ENCODE results near the gene TREH.

Gene TREH

GRCh38 chr11:118649941-118650340 is 29.5 kb downstream of the TREH start:
- no peak for DNase-seq (ENCODE audit: low read depth, low spot score)
- Histone ChIP-seq H3K9ac (ENCODE audit: insufficient read length) (no peak overlapping the region), H3K36me3 (ENCODE audit: insufficient read depth, low read length) (peaks cover 17% of the 10 kb centered on the region; the same call in 1 of the 2 replicates), H3K27ac (no peak overlapping the region), H3K4me3 (no peak overlapping the region), H3K9me3 (ENCODE audit: low read depth, low read length) (no peaks in the 10 kb centered on the region)
- TF ChIP-seq POLR2AphosphoS5 (IDR thresholded peaks at IDR 0.05; ENCODE audit: borderline replicate concordance, low read depth, low read length) (no peak), EZH2 (IDR thresholded peaks at IDR 0.05) (no peak), FOXP2 (optimal IDR thresholded peaks at IDR 0.05; ENCODE audit: control extremely low read depth, extremely low read length, insufficient read depth) (no peak)

GRCh38 chr11:118648291-118648690 is 31.2 kb downstream of the TREH start:
- Histone ChIP-seq H3K4me3 (no peak overlapping the region), H3K27ac (no peak overlapping the region), H3K9me3 (ENCODE audit: low read depth, low read length) (no peaks in the 10 kb centered on the region), H3K36me3 (ENCODE audit: insufficient read depth, low read length) (peaks cover 18% of the 10 kb centered on the region; the same call in 1 of the 2 replicates), H3K9ac (ENCODE audit: insufficient read length) (no peak overlapping the region)
- TF ChIP-seq FOXP2 (optimal IDR thresholded peaks at IDR 0.05; ENCODE audit: control extremely low read depth, extremely low read length, insufficient read depth) (no peak), EZH2 (IDR thresholded peaks at IDR 0.05) (no peak)
- DNase-seq (ENCODE audit: low read depth, low spot score), result no peak

- H3K27ac ChIP-seq, result no peak overlapping the region
- TF ChIP-seq POLR2AphosphoS5 (IDR thresholded peaks at IDR 0.05; ENCODE audit: borderline replicate concordance, low read depth, low read length) (no peak), EZH2 (IDR thresholded peaks at IDR 0.05) (no peak), FOXP2 (optimal IDR thresholded peaks at IDR 0.05; ENCODE audit: control extremely low read depth, extremely low read length, insufficient read depth) (no peak)
- DNase-seq (ENCODE audit: low read depth, low spot score), result no peak
- H3K4me3 ChIP-seq, result no peak overlapping the region
- no peaks in the 10 kb centered on the region for H3K9me3 ChIP-seq (ENCODE audit: low read depth, low read length)
- no peak overlapping the region for H3K9ac ChIP-seq (ENCODE audit: insufficient read length)
- peaks cover 22% of the 10 kb centered on the region; the same call in 1 of the 2 replicates for H3K36me3 ChIP-seq (ENCODE audit: insufficient read depth, low read length)
These were observed 33.1 kb downstream of the TREH start for GRCh38 chr11:118646393-118646792.

GRCh38 chr11:118645066-118645715 is 34.3 kb downstream of the TREH start:
- no peak for DNase-seq (ENCODE audit: low read depth, low spot score)

GRCh38 chr11:118644496-118644895 is 35.0 kb downstream of the TREH start:
- peaks cover 11% of the 10 kb centered on the region; the same call in 1 of the 2 replicates for H3K36me3 ChIP-seq (ENCODE audit: insufficient read depth, low read length)
- no peaks in the 10 kb centered on the region for H3K9me3 ChIP-seq (ENCODE audit: low read depth, low read length)
- no peak overlapping the region for H3K4me3 ChIP-seq
- no peak overlapping the region for H3K27ac ChIP-seq
- DNase-seq (ENCODE audit: low read depth, low spot score), result no peak
- H3K9ac ChIP-seq (ENCODE audit: insufficient read length), result no peak overlapping the region
- TF ChIP-seq EZH2 (IDR thresholded peaks at IDR 0.05) (no peak), FOXP2 (optimal IDR thresholded peaks at IDR 0.05; ENCODE audit: control extremely low read depth, extremely low read length, insufficient read depth) (no peak), POLR2AphosphoS5 (IDR thresholded peaks at IDR 0.05; ENCODE audit: borderline replicate concordance, low read depth, low read length) (no peak)

More at GRCh38 chr11:118645066-118645715, 34.3 kb downstream of the TREH start:
- H3K27ac ChIP-seq, result no peak overlapping the region
- H3K36me3 ChIP-seq (ENCODE audit: insufficient read depth, low read length), result peaks cover 13% of the 10 kb centered on the region; the same call in 1 of the 2 replicates
- no peak for TF ChIP-seq FOXP2 (optimal IDR thresholded peaks at IDR 0.05; ENCODE audit: control extremely low read depth, extremely low read length, insufficient read depth)
- TF ChIP-seq POLR2AphosphoS5 (IDR thresholded peaks at IDR 0.05; ENCODE audit: borderline replicate concordance, low read depth, low read length), result no peak
- no peak for TF ChIP-seq EZH2 (IDR thresholded peaks at IDR 0.05)
- no peak overlapping the region for H3K4me3 ChIP-seq
- no peaks in the 10 kb centered on the region for H3K9me3 ChIP-seq (ENCODE audit: low read depth, low read length)
- no peak overlapping the region for H3K9ac ChIP-seq (ENCODE audit: insufficient read length)

GRCh38 chr11:118643995-118644345 is 35.5 kb downstream of the TREH start:
- peaks cover 11% of the 10 kb centered on the region; the same call in 1 of the 2 replicates for H3K36me3 ChIP-seq (ENCODE audit: insufficient read depth, low read length)
- H3K9me3 ChIP-seq (ENCODE audit: low read depth, low read length), result no peaks in the 10 kb centered on the region
- TF ChIP-seq POLR2AphosphoS5 (IDR thresholded peaks at IDR 0.05; ENCODE audit: borderline replicate concordance, low read depth, low read length) (no peak), FOXP2 (optimal IDR thresholded peaks at IDR 0.05; ENCODE audit: control extremely low read depth, extremely low read length, insufficient read depth) (no peak), EZH2 (IDR thresholded peaks at IDR 0.05) (no peak)
- DNase-seq (ENCODE audit: low read depth, low spot score), result no peak
- H3K4me3 ChIP-seq, result no peak overlapping the region
- H3K9ac ChIP-seq (ENCODE audit: insufficient read length), result no peak overlapping the region
- H3K27ac ChIP-seq, result no peak overlapping the region

- TF ChIP-seq POLR2AphosphoS5 (IDR thresholded peaks at IDR 0.05; ENCODE audit: borderline replicate concordance, low read depth, low read length) (no peak), FOXP2 (optimal IDR thresholded peaks at IDR 0.05; ENCODE audit: control extremely low read depth, extremely low read length, insufficient read depth) (no peak), EZH2 (IDR thresholded peaks at IDR 0.05) (no peak)
- no peak overlapping the region for H3K4me3 ChIP-seq
- no peak for DNase-seq (ENCODE audit: low read depth, low spot score)
- no peaks in the 10 kb centered on the region for H3K9me3 ChIP-seq (ENCODE audit: low read depth, low read length)
- no peak overlapping the region for H3K27ac ChIP-seq
- peaks cover 11% of the 10 kb centered on the region; the same call in 1 of the 2 replicates for H3K36me3 ChIP-seq (ENCODE audit: insufficient read depth, low read length)
- no peak overlapping the region for H3K9ac ChIP-seq (ENCODE audit: insufficient read length)
These were observed 36.1 kb downstream of the TREH start for GRCh38 chr11:118643142-118643994.

- H3K4me3 ChIP-seq, result no peak overlapping the region
- no peak overlapping the region for H3K9ac ChIP-seq (ENCODE audit: insufficient read length)
- no peak overlapping the region for H3K27ac ChIP-seq
- peaks cover 11% of the 10 kb centered on the region; the same call in 1 of the 2 replicates for H3K36me3 ChIP-seq (ENCODE audit: insufficient read depth, low read length)
- no peak for DNase-seq (ENCODE audit: low read depth, low spot score)
- TF ChIP-seq POLR2AphosphoS5 (IDR thresholded peaks at IDR 0.05; ENCODE audit: borderline replicate concordance, low read depth, low read length), result no peak
- TF ChIP-seq FOXP2 (optimal IDR thresholded peaks at IDR 0.05; ENCODE audit: control extremely low read depth, extremely low read length, insufficient read depth), result no peak
- no peak for TF ChIP-seq EZH2 (IDR thresholded peaks at IDR 0.05)
- no peaks in the 10 kb centered on the region for H3K9me3 ChIP-seq (ENCODE audit: low read depth, low read length)
These were observed 37.9 kb downstream of the TREH start for GRCh38 chr11:118641397-118642019.

Data from SK-N-MC (cell line).